ENCODE data around the gene CHI3L1. TPM values are rescaled to one million over a fixed set of nuclear protein-coding genes. Genes with fewer than 3 reads are reported as not detected.

The CHI3L1 gene
- total RNA-seq, 1 donor from 2014 or later: 0.12 TPM

GRCh38 chr1:203170625-203171330, 15.7 kb downstream of the CHI3L1 start:
- no peak for DNase-seq (ENCODE audit: extremely low read depth, low read depth, low spot score)

- no peak for DNase-seq (ENCODE audit: extremely low read depth, low read depth, low spot score)
Measured at GRCh38 chr1:203169770-203170520, 16.6 kb downstream of the CHI3L1 start.

GRCh38 chr1:203168991-203169390, 17.5 kb downstream of the CHI3L1 start:
- no peak for DNase-seq (ENCODE audit: extremely low read depth, low read depth, low spot score)

GRCh38 chr1:203168256-203168786, 18.2 kb downstream of the CHI3L1 start:
- no peak for DNase-seq (ENCODE audit: extremely low read depth, low read depth, low spot score)

- no peak for DNase-seq (ENCODE audit: extremely low read depth, low read depth, low spot score)
Measured at GRCh38 chr1:203167913-203168200, 18.6 kb downstream of the CHI3L1 start.

- no peak for DNase-seq (ENCODE audit: extremely low read depth, low read depth, low spot score)
Measured at GRCh38 chr1:203167026-203167912, 19.2 kb downstream of the CHI3L1 start.

GRCh38 chr1:203166192-203166940, 20.1 kb downstream of the CHI3L1 start:
- no peak for DNase-seq (ENCODE audit: extremely low read depth, low read depth, low spot score)

- DNase-seq (ENCODE audit: extremely low read depth, low read depth, low spot score): no peak
Measured at GRCh38 chr1:203165800-203166161, 20.7 kb downstream of the CHI3L1 start.

GRCh38 chr1:203165101-203165799, 21.3 kb downstream of the CHI3L1 start:
- no peak for DNase-seq (ENCODE audit: extremely low read depth, low read depth, low spot score)

- no peak for DNase-seq (ENCODE audit: extremely low read depth, low read depth, low spot score)
Measured at GRCh38 chr1:203163891-203164635, 22.4 kb downstream of the CHI3L1 start.

- DNase-seq (ENCODE audit: extremely low read depth, low read depth, low spot score): no peak
Measured at GRCh38 chr1:203162403-203162802, 24.1 kb downstream of the CHI3L1 start.

- no peak for DNase-seq (ENCODE audit: extremely low read depth, low read depth, low spot score)
Measured at GRCh38 chr1:203161703-203162102, 24.8 kb downstream of the CHI3L1 start.

- DNase-seq (ENCODE audit: extremely low read depth, low read depth, low spot score): no peak
Measured at GRCh38 chr1:203161175-203161574, 25.3 kb downstream of the CHI3L1 start.

GRCh38 chr1:203159844-203160243, 26.7 kb downstream of the CHI3L1 start:
- DNase-seq (ENCODE audit: extremely low read depth, low read depth, low spot score): no peak

GRCh38 chr1:203158960-203159665, 27.4 kb downstream of the CHI3L1 start:
- DNase-seq (ENCODE audit: extremely low read depth, low read depth, low spot score): no peak

- DNase-seq (ENCODE audit: extremely low read depth, low read depth, low spot score): no peak
Measured at GRCh38 chr1:203158423-203158822, 28.1 kb downstream of the CHI3L1 start.

- no peak for DNase-seq (ENCODE audit: extremely low read depth, low read depth, low spot score)
Measured at GRCh38 chr1:203156280-203156679, 30.2 kb downstream of the CHI3L1 start.

GRCh38 chr1:203153989-203154821, 32.3 kb downstream of the CHI3L1 start:
- DNase-seq (ENCODE audit: extremely low read depth, low read depth, low spot score): no peak

All from glomerular endothelial cell (primary cell).